GM21381 (cell line): Measurements from ENCODE around the gene OVOL3.

Source experiments
- ATAC-seq: cut with Tn5 transposase; IDR thresholded peaks from one replicate; pipeline ENCODE4 v1.9.1; 2021; ENCODE audit warnings: mild to moderate bottlenecking, moderate library complexity; ENCODE audit not compliant: unreplicated experiment

Gene OVOL3

GRCh38 chr19:36099166-36099785 is 11.7 kb upstream of the OVOL3 start:
- no peak for ATAC-seq

- no peak for ATAC-seq
These were observed 10.5 kb upstream of the OVOL3 start for GRCh38 chr19:36100476-36100875.

- no peak for ATAC-seq
These were observed 9.2 kb upstream of the OVOL3 start for GRCh38 chr19:36101550-36102327.

- no peak for ATAC-seq
These were observed 7.8 kb upstream of the OVOL3 start for GRCh38 chr19:36103040-36103626.

GRCh38 chr19:36103842-36104552 is 6.9 kb upstream of the OVOL3 start:
- no peak for ATAC-seq

GRCh38 chr19:36106441-36106840 is 4.5 kb upstream of the OVOL3 start:
- no peak for ATAC-seq

GRCh38 chr19:36106991-36107390 is 4.0 kb upstream of the OVOL3 start:
- no peak for ATAC-seq

- ATAC-seq: no peak
These were observed 2.3 kb upstream of the OVOL3 start for GRCh38 chr19:36108684-36109083.

- no peak for ATAC-seq
These were observed 227 bp downstream of the OVOL3 start for GRCh38 chr19:36111200-36111539.

- no peak for ATAC-seq
These were observed 1.7 kb downstream of the OVOL3 start for GRCh38 chr19:36112678-36113077.

- no peak for ATAC-seq
These were observed 2.5 kb downstream of the OVOL3 start for GRCh38 chr19:36113425-36113824.

- no peak for ATAC-seq
These were observed 3.2 kb downstream of the OVOL3 start for GRCh38 chr19:36113894-36114720.

- peak; percentile 78 for ATAC-seq
These were observed 3.9 kb downstream of the OVOL3 start, which contains the start of gene POLR2I for GRCh38 chr19:36114721-36115452. POLR2I (minus strand) TSS chr19:36114875; CDS start chr19:36114856, 19 bp downstream.

- ATAC-seq: peak; percentile 34
These were observed 4.8 kb downstream of the OVOL3 start, which contains the start of gene TBCB for GRCh38 chr19:36115453-36116343. TBCB (plus strand) TSS chr19:36115468; CDS start chr19:36115561, 93 bp downstream.

- no peak for ATAC-seq
These were observed 5.3 kb downstream of the OVOL3 start for GRCh38 chr19:36116344-36116637.

- no peak for ATAC-seq
These were observed 9.4 kb downstream of the OVOL3 start for GRCh38 chr19:36120092-36120983.

GRCh38 chr19:36120984-36121358 is 10.0 kb downstream of the OVOL3 start:
- ATAC-seq: no peak

GRCh38 chr19:36121486-36122124 is 10.7 kb downstream of the OVOL3 start:
- no peak for ATAC-seq
